Ramos (cell line): ENCODE results near the gene GTF2F2.

Experiments
- in situ Hi-C: fragments of 300-500 bp; cut with MboI; formaldehyde crosslinking; loops from one replicate; pipeline ENCODE4 v1.14.3; 2022; ENCODE audit warnings: low sequenced_read_pairs; ENCODE audit not compliant: unreplicated experiment

GTF2F2 gene

DNA sequence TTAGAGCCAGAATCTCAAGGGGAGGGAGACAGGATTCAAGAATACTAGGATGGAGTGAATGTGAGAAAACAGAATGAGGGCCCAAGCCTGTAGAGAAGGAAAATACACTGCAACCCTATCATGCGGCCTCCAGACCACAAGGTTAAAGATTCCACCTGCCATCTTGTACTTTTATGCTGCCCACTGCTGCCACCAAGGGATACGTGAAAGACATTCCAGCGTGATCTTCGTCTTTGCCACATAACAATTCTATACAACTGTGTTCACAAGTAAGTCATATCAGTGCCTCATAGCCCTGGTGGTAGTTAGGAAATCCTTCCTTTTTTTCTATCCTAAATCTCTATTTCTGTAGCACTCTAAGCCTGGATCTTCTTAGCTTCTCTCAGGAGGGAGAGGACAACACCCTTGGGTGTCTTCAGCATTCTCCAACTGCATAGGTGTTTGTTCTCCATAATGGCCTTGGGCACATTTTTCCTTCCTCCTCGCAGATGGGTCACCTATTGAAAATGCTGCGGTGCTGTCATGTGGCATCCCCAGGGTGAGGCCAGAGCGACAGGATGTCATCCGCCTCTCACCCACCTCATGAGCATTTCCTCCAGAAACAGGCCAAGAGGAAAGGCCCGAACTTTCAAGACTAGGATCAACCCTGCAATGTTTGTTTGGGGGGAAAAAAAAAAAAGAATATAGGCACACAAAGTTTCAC lies 207.1 kb downstream of the GTF2F2 start:
- in situ Hi-C loops: no loop called here

GRCh38 chr13:45328661-45329111 lies 208.4 kb downstream of the GTF2F2 start:
- in situ Hi-C loops: no loop called here

DNA sequence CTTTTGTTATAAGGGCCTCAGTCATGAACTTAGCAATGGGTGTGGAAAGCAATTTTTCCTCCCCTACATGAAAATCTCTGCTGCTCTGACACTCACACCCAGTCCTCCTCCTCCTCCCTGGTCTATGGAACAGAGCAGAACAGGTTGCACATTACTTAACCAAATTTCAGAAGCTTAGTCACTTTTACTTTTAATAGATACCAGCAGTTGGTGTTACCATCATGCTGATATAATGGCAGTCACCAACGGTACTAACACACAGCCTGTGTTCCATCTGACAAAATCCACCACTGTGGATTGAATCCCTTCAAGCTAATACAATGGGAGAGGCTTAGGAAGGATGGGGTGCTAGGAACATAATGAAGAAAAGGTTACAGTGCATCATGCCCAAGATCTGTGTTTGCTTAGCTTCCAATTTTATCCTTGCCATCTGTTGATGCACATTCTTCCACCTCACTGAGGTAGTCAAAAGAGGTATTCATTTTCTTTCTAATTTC lies 210.9 kb downstream of the GTF2F2 start:
- in situ Hi-C loops: no loop called here

DNA sequence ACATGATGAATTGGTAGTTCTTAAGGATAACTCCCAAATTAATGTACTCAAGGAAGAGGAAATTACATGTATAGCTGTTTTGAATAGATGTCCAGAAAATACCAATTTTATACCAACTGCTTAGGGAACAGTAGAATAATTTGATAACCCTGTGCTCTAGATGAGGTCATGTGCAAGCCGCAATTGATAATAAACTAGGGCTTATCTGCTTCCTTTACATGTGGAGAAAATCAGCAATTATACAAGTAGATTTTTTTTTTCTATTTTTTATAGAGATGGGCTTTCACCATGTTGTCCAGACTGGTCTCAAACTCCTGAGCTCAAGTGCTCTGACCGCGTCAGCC lies 211.4 kb downstream of the GTF2F2 start:
- in situ Hi-C loops: no loop called here

DNA sequence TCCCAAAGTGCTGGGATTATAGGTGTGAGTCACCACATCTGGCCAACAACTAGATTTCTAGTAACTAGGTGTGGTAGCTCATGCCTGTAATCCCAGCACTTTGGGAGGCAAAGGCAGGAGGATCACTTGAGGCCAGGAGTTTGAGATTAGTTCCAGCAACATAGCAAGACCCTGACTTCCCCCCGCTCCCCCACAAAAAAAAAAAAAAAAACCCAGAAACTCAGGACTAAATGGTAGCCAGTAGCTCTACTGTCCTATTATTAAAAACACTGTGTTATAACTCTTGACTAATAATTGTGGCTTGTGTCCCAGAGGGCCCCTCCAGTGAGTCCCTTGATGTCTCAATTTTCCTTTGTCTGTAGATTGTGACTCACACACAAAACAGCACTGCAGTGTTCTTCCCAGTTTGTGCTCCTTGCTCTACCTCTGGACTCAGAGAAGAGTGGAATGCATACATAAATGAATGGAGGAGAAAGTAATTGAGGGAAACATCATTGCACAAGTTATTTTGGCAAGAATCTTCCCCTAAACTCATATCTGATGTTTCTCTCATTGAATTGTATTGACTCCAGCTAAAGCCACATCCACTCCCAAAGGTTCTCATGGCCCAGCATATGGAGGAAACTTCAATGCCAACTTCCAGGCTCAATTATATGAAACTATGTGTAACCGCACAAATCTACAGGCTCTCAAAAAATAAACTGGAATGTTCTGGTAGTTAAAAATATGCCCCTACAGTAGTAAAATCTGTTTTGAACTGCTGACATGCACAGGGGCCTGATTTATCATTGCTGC lies 211.9 kb downstream of the GTF2F2 start:
- in situ Hi-C loops: no loop called here

DNA sequence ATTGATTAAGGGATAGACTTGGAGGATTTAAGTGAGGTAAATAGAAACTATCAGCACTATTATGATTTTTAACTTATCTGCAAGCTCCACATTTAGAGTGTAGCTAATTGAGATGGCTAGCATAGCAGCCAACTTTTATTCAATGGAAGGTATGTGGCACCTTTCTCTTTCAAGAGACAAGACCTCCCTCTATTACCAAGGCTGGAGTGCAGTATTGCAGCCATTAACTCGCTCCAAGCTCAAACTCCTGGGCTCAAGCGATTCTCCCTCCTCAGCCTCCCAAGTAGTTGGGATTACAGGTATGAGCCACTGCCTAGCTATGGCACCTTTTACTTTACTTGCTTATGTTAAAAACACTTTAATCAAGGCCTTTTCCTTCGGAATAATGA lies 212.5 kb downstream of the GTF2F2 start:
- in situ Hi-C loops: no loop called here

DNA sequence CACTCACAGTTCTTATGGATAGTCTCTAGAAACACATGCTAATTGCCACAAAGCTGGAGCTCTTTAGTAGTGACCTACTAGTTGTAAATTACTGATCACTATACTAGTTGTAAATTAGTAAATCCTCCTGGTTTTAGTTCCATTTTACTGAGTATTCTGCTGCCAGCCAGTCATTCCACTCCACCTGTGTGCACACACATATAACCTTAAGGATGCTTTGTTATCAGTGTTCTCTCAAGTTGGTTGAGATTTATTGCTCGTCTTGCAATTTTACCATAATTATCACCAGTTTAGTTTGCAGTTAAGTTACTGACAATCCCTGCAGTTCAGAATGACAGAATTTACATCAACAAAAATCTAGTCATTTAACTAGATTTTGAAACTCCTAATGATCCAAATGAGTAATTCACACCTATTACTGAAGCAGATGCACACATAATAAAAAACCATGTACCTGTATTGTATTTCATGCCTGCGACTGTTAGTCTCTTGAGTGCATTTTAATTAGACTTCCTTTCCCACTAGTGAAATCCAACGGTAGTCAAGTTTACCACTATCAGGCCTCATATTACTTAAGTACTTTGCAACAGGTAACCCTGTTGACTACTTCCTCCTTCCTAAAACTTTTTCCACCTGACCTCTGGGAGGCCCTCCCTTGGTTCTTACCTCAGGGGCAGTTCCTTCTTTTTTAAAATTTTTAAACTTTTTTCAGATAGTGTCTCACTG lies 213.1 kb downstream of the GTF2F2 start:
- in situ Hi-C loops: no loop called here
